K562 treated with DMSO at 1 percent for 24 hours (cell line): ENCODE results near the gene MATN3. TPM values are rescaled to one million over a fixed set of nuclear protein-coding genes. Genes with fewer than 3 reads are reported as not detected.

Source experiments
- total RNA-seq: library from RNA; unstranded; fragments of 300-600 nt; gene quantifications from 2 replicates; pipeline ENCODE4 v1.2.3, GENCODE V29; 2022; ENCODE audit warnings: low read depth; ENCODE audit not compliant: insufficient read depth

The MATN3 gene
- not detected in 2 replicates for total RNA-seq

GRCh38 chr2:20012282-20013125 is at the start of gene MATN3:
MATN3 (minus strand) TSS chr2:20012668; CDS start chr2:20012631, 37 bp downstream.

GRCh38 chr2:20051532-20052228 is 39.2 kb upstream of the MATN3 start, which contains the start of gene LAPTM4A:
LAPTM4A (minus strand) TSS chr2:20051628; CDS start chr2:20051520, 108 bp downstream.

GRCh38 chr2:19989667-19990415 is 22.6 kb downstream of the MATN3 start, which contains the start of gene WDR35:
WDR35 (minus strand) TSS chr2:19990105; CDS start chr2:19990015, 90 bp downstream.

Other genes with a start within 250 kb of the MATN3 start
- 15.3 and 16.0 TPM in 2 replicates for gene TTC32, start 110.7 kb downstream of the MATN3 start, total RNA-seq
- gene WDR35, start 22.6 kb downstream of the MATN3 start, total RNA-seq = 1.2 and 2.9 TPM in 2 replicates
- 60.9 and 69.4 TPM in 2 replicates for gene LAPTM4A, start 39.0 kb upstream of the MATN3 start, total RNA-seq
- 0.49 and 0.81 TPM in 2 replicates for gene SDC1, start 212.5 kb upstream of the MATN3 start, total RNA-seq